ENCODE measurements around the gene COQ9.

COQ9 gene

GRCh38 chr16:57475711-57476339 is 28.5 kb downstream of the COQ9 start:
- H3K4me3 ChIP-seq (replicated peaks; ENCODE audit: insufficient read depth, low read length) = no peak overlapping the region
- H3K27me3 ChIP-seq (ENCODE audit: insufficient read depth, poor library complexity, severe bottlenecking) = peaks cover 8% of the 10 kb centered on the region
- TF ChIP-seq CTCF (IDR thresholded peaks at IDR 0.05; ENCODE audit: insufficient read depth, low read length) (peak; percentile 72), POLR2AphosphoS5 (IDR thresholded peaks at IDR 0.05; ENCODE audit: low read depth) (no peak)
- H3K27ac ChIP-seq (replicated peaks) = no peak overlapping the region
- DNase-seq (ENCODE audit: low read depth in 1 of 2, low spot score in 1 of 2) = peak; percentile 51 to 87

- TF ChIP-seq GABPA (IDR thresholded peaks at IDR 0.05; ENCODE audit: low read depth) (no peak), SPI1 (IDR thresholded peaks at IDR 0.05; ENCODE audit: borderline replicate concordance, low read depth) (no peak), CTCF (IDR thresholded peaks at IDR 0.05; ENCODE audit: insufficient read depth, low read length) (no peak), REST (IDR thresholded peaks at IDR 0.05; ENCODE audit: insufficient replicate concordance, low read depth) (no peak), POLR2AphosphoS5 (IDR thresholded peaks at IDR 0.05; ENCODE audit: low read depth) (no peak)
- DNase-seq (ENCODE audit: low read depth in 1 of 2, low spot score in 1 of 2) = no peak
- peaks cover 8% of the 10 kb centered on the region for H3K27me3 ChIP-seq (ENCODE audit: insufficient read depth, poor library complexity, severe bottlenecking)
- H3K4me3 ChIP-seq (replicated peaks; ENCODE audit: insufficient read depth, low read length) = no peak overlapping the region
- no peak overlapping the region for H3K27ac ChIP-seq (replicated peaks)
Observed at GRCh38 chr16:57476546-57477410, 29.5 kb downstream of the COQ9 start.

GRCh38 chr16:57477531-57478202 is 30.4 kb downstream of the COQ9 start:
- no peak for DNase-seq (ENCODE audit: low read depth in 1 of 2, low spot score in 1 of 2)
- no peak overlapping the region for H3K27ac ChIP-seq (replicated peaks)
- peaks cover 8% of the 10 kb centered on the region for H3K27me3 ChIP-seq (ENCODE audit: insufficient read depth, poor library complexity, severe bottlenecking)
- H3K4me3 ChIP-seq (replicated peaks; ENCODE audit: insufficient read depth, low read length) = no peak overlapping the region
- TF ChIP-seq GABPA (IDR thresholded peaks at IDR 0.05; ENCODE audit: low read depth) (no peak), SPI1 (IDR thresholded peaks at IDR 0.05; ENCODE audit: borderline replicate concordance, low read depth) (no peak), CTCF (IDR thresholded peaks at IDR 0.05; ENCODE audit: insufficient read depth, low read length) (no peak), REST (IDR thresholded peaks at IDR 0.05; ENCODE audit: insufficient replicate concordance, low read depth) (no peak), POLR2AphosphoS5 (IDR thresholded peaks at IDR 0.05; ENCODE audit: low read depth) (no peak)

Measured in HL-60 (cell line).